ENCODE results near the gene SLC16A11. TPM values are rescaled to one million over a fixed set of nuclear protein-coding genes. Genes with fewer than 3 reads are reported as not detected.

The SLC16A11 gene
- total and polyA plus RNA-seq, 4 donors: 1.9 to 8.9 (median 6.5) TPM

DNA sequence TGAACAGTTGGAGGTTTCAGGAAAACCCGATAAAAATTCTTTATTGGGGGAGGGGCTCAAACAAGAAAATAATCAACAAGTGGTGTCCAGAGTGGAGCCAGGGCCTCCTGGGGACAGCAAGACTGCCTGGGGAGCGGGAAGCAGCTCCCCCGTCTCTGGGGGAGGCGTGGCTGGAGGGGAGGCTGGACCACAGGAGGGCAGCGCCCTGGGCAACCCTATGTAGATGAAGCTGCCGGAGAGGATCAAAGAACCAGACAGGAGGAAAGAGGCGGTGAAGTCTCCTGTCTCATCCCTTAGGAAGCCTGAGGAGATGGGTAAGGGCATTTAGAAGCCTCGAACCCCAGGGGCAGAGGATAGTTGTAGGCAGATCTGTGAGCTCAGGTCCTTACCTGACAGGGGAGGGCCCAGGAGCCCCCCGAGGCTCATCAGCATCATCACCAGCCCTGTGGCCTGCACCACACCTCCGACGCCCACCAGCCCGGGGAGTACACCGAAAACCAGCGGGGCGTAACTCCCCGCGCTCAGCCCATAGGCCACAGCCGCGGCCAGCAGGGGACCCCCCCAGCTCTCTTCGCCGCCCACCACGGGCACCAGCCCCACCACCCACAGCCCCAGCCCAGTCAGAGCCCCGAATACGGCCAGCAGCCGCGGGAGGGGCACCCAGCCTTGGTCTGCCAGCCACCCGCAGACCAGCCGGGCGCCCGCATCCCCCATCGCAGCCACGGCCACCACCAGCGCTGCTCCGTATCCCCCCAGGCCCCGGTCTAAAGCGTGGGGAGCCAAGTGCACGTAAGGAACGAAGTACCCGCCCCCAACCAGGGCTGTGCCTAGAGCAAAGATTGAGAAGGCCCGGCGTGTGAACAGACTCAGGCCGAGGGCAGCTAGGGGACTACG is 2.0 kb downstream of the SLC16A11 start:
- Histone ChIP-seq H3K4me3 (no peak overlapping the region), H3K36me3 (ENCODE audit: control insufficient read depth in 4 of 4, insufficient read depth in 4 of 4, low read length in 4 of 4) (no peaks in the 10 kb centered on the region), H3K4me1 (ENCODE audit: control insufficient read depth in 5 of 5, insufficient read depth in 5 of 5, low read length in 5 of 5) (peaks cover 0 to 23% (median 15%) of the 10 kb centered on the region in 5 donors), H3K9ac (ENCODE audit: insufficient read depth in 1 of 2, low read length in 2 of 2) (no peak overlapping the region), H3K9me3 (ENCODE audit: control insufficient read depth in 4 of 4, insufficient read depth in 3 of 4, low read length in 3 of 4) (no peaks in the 10 kb centered on the region), H3K27ac (ENCODE audit: low read depth in 1 of 2, low read length in 1 of 2) (no peak overlapping the region), H3K27me3 (ENCODE audit: control insufficient read depth in 3 of 3, insufficient read depth in 3 of 3, low read length in 2 of 3) (peaks cover 0 to 29% (median 25%) of the 10 kb centered on the region in 3 donors)
- TF ChIP-seq, protein P1, sequence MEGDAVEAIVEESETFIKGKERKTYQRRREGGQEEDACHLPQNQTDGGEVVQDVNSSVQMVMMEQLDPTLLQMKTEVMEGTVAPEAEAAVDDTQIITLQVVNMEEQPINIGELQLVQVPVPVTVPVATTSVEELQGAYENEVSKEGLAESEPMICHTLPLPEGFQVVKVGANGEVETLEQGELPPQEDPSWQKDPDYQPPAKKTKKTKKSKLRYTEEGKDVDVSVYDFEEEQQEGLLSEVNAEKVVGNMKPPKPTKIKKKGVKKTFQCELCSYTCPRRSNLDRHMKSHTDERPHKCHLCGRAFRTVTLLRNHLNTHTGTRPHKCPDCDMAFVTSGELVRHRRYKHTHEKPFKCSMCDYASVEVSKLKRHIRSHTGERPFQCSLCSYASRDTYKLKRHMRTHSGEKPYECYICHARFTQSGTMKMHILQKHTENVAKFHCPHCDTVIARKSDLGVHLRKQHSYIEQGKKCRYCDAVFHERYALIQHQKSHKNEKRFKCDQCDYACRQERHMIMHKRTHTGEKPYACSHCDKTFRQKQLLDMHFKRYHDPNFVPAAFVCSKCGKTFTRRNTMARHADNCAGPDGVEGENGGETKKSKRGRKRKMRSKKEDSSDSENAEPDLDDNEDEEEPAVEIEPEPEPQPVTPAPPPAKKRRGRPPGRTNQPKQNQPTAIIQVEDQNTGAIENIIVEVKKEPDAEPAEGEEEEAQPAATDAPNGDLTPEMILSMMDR (IDR thresholded peaks at IDR 0.05; ENCODE audit: control extremely low read depth, extremely low read depth): no peak
- DNase-seq (peak in 2 of 3 donors; percentile 50), ATAC-seq (ENCODE audit: insufficient read depth, low FRiP score) (no peak)
- 42 to 51% methylated on average over 42 to 43 of the region's 43 CpGs for WGBS, 2 donors

DNA sequence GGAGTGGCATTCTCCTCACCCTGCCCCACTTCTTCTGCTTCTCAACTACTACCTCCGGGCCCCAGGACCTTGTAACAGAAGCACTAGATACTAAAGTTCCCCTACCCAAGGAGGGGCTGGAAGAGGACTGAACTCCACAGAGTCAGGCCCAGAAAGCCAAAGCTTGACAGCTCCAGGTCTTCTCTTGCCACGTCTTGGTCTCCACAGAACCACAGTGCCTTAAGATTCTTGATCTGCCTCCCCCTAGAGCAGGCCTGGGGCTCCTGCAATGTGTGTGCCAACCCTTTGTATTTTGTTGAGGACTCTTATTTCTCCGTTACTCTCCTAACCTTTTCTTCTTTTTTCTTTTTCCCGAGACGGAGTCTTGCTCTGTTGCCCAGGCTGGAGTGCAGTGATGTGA is 4.1 kb downstream of the SLC16A11 start:
- Histone ChIP-seq H3K4me3 (no peak overlapping the region), H3K27ac (ENCODE audit: low read depth in 1 of 2, low read length in 1 of 2) (no peak overlapping the region), H3K36me3 (ENCODE audit: control insufficient read depth in 4 of 4, insufficient read depth in 4 of 4, low read length in 4 of 4) (no peaks in the 10 kb centered on the region), H3K27me3 (ENCODE audit: control insufficient read depth in 3 of 3, insufficient read depth in 3 of 3, low read length in 2 of 3) (peaks cover 0 to 16% (median 13%) of the 10 kb centered on the region in 3 donors), H3K4me1 (ENCODE audit: control insufficient read depth in 5 of 5, insufficient read depth in 5 of 5, low read length in 5 of 5) (peaks cover 0 to 30% (median 8%) of the 10 kb centered on the region in 5 donors), H3K9me3 (ENCODE audit: control insufficient read depth in 4 of 4, insufficient read depth in 3 of 4, low read length in 3 of 4) (no peaks in the 10 kb centered on the region), H3K9ac (ENCODE audit: insufficient read depth in 1 of 2, low read length in 2 of 2) (no peak overlapping the region)
- DNase-seq (no peak), ATAC-seq (ENCODE audit: insufficient read depth, low FRiP score) (no peak)
- TF ChIP-seq, protein P1 (IDR thresholded peaks at IDR 0.05; ENCODE audit: control extremely low read depth, extremely low read depth): no peak
- 92 to 95% methylated on average over 5 of the region's 5 CpGs for WGBS, 2 donors

DNA sequence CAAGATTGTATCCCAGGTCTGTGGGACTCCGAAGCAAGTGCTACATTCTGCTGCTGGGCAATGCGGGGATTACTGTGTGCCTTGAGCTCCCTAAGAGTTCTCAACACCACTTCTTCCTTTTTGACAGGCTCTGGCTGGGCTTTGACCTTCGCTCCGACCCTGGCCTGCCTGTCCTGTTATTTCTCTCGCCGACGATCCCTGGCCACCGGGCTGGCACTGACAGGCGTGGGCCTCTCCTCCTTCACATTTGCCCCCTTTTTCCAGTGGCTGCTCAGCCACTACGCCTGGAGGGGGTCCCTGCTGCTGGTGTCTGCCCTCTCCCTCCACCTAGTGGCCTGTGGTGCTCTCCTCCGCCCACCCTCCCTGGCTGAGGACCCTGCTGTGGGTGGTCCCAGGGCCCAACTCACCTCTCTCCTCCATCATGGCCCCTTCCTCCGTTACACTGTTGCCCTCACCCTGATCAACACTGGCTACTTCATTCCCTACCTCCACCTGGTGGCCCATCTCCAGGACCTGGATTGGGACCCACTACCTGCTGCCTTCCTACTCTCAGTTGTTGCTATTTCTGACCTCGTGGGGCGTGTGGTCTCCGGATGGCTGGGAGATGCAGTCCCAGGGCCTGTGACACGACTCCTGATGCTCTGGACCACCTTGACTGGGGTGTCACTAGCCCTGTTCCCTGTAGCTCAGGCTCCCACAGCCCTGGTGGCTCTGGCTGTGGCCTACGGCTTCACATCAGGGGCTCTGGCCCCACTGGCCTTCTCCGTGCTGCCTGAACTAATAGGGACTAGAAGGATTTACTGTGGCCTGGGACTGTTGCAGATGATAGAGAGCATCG is 5.6 kb downstream of the SLC16A11 start:
- no peak for ATAC-seq (ENCODE audit: insufficient read depth, low FRiP score)
- H3K27ac ChIP-seq (ENCODE audit: low read depth in 1 of 2, low read length in 1 of 2): no peak overlapping the region
- H3K4me1 ChIP-seq (ENCODE audit: control insufficient read depth in 5 of 5, insufficient read depth in 5 of 5, low read length in 5 of 5): peaks cover 0 to 21% (median 8%) of the 10 kb centered on the region in 5 donors
- no peaks in the 10 kb centered on the region for H3K36me3 ChIP-seq (ENCODE audit: control insufficient read depth in 4 of 4, insufficient read depth in 4 of 4, low read length in 4 of 4)
- H3K9me3 ChIP-seq (ENCODE audit: control insufficient read depth in 4 of 4, insufficient read depth in 3 of 4, low read length in 3 of 4): no peaks in the 10 kb centered on the region
- no peak overlapping the region for H3K9ac ChIP-seq (ENCODE audit: insufficient read depth in 1 of 2, low read length in 2 of 2)
- H3K27me3 ChIP-seq (ENCODE audit: control insufficient read depth in 3 of 3, insufficient read depth in 3 of 3, low read length in 2 of 3): peaks cover 0 to 7% (median 4%) of the 10 kb centered on the region in 3 donors
- no peak overlapping the region for H3K4me3 ChIP-seq
- WGBS, 2 donors: 85 to 87% methylated on average over 19 of the region's 19 CpGs
- TF ChIP-seq, protein P1 (IDR thresholded peaks at IDR 0.05; ENCODE audit: control extremely low read depth, extremely low read depth): no peak
- no peak for DNase-seq
